Breast epithelium (tissue), 3 donors: ENCODE results near the gene SNAP47.

ENCODE experiments used
- POLR2A ChIP-seq: fragments of 450-650 bp; IDR thresholded peaks from one replicate; pipeline ENCODE4 v1.6.1; 2016; ENCODE audit warnings: antibody characterized with exemption, mild to moderate bottlenecking, moderate library complexity
- POLR2AphosphoS5 ChIP-seq, 3 donors: sonication (generic); formaldehyde crosslinking; IDR thresholded peaks; one replicate each; pipeline ENCODE4 v1.6.1; 2017; ENCODE audit warnings: antibody characterized with exemption in 3 of 3
- TF ChIP-seq, protein P1 (sequence below), 3 donors: fragments of 450-650 bp; IDR thresholded peaks; one replicate each; pipeline ENCODE4 v1.5.1; 2016 to 2017; ENCODE audit warnings: antibody characterized with exemption in 3 of 3, mild to moderate bottlenecking in 3 of 3, moderate library complexity in 3 of 3

DNA sequence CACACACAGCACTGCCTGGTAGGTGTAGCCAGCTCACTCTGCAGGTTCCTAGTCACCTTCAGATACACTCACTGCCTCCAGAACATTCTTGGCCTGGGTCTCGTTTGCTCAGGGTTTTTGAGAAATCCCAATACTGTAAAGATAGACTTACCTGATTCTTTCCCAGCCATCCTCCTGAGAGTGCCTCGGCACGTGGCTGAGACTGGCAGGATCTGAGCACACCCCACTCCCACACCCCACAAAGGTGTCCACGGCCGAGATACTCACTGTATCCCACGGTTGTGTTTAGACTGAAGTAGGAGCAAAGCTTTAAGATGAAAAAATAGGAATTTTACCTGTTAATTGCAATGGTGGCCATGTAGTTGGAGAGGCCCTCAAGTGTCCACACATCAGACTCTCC, 33.4 kb downstream of the SNAP47 start:
- TF ChIP-seq, protein P1, sequence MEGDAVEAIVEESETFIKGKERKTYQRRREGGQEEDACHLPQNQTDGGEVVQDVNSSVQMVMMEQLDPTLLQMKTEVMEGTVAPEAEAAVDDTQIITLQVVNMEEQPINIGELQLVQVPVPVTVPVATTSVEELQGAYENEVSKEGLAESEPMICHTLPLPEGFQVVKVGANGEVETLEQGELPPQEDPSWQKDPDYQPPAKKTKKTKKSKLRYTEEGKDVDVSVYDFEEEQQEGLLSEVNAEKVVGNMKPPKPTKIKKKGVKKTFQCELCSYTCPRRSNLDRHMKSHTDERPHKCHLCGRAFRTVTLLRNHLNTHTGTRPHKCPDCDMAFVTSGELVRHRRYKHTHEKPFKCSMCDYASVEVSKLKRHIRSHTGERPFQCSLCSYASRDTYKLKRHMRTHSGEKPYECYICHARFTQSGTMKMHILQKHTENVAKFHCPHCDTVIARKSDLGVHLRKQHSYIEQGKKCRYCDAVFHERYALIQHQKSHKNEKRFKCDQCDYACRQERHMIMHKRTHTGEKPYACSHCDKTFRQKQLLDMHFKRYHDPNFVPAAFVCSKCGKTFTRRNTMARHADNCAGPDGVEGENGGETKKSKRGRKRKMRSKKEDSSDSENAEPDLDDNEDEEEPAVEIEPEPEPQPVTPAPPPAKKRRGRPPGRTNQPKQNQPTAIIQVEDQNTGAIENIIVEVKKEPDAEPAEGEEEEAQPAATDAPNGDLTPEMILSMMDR (IDR thresholded peaks at IDR 0.05) = no peak
- TF ChIP-seq POLR2A (no peak), POLR2AphosphoS5 (IDR thresholded peaks at IDR 0.05) (no peak)
